ENCODE results near the gene GSE1. TPM values are rescaled to one million over a fixed set of nuclear protein-coding genes. Genes with fewer than 3 reads are reported as not detected.

The GSE1 gene
- total and polyA plus RNA-seq, 9 of the 15 experiments (the other 6 are each of a cell fraction or from before 2014, with no cell fraction given) = 12.2 to 244 (median 57.9) TPM

DNA sequence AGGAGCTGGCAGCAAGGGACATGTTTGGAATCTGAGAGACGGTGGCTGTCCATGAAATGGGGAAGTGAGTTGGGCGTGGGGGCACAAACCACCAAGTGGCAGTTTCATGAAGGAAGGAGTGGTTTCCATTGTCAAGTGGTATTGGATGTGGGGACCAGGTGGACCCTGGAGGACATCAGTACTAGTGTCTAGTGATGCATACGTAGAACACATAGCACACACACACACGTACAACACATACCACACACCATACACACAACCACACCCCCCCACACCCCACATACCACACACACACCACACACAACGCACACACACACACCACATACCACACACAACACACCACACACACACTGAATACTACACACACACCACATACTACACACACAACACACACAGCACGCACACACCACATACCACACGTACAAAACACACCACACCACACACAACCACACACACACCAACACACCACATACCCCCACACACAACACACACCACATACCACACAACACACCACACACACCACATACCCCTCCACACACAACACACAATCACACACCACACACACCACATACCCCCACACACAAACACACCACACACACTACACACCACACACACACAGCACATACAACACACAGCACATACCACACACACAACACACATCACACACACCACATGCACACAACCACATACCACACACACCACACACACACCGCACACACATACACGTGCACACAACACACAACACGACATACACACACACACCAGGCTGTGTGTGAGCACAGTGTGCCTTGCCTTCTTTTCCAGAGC lies 41.1 kb upstream of the GSE1 start (continued):
- TF ChIP-seq, protein P1, sequence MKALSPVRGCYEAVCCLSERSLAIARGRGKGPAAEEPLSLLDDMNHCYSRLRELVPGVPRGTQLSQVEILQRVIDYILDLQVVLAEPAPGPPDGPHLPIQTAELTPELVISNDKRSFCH (CRISPR knock-in tag; IDR thresholded peaks at IDR 0.05) = no peak
- TF ChIP-seq, protein P1 (tag; IDR thresholded peaks at IDR 0.05) = no peak
- TF ChIP-seq CBX8 (IDR thresholded peaks at IDR 0.05; ENCODE audit: borderline replicate concordance, extremely low read depth, low read depth, low read length, poor library complexity, severe bottlenecking) (no peak), TCF3 (CRISPR knock-in tag; IDR thresholded peaks at IDR 0.05) (peak; percentile 36; the same call in 1 of the 2 replicates), CREBBP (IDR thresholded peaks at IDR 0.05; ENCODE audit: low read depth, low read length) (peak; percentile 18), YBX1 (IDR thresholded peaks at IDR 0.05) (peak; percentile 81; the same call in 1 of the 2 replicates), RHOXF2B (CRISPR knock-in tag; conservative IDR thresholded peaks at IDR 0.05) (no peak), TAL1 (IDR thresholded peaks at IDR 0.05) (peak; percentile 12; the same call in 1 of the 2 replicates), DPF2 (IDR thresholded peaks at IDR 0.05) (peak; percentile 74), ZNF253 (CRISPR knock-in tag; conservative IDR thresholded peaks at IDR 0.05) (no peak), BACH1 (tag; IDR thresholded peaks at IDR 0.05) (no peak), HEY1 (CRISPR knock-in tag; IDR thresholded peaks at IDR 0.05; ENCODE audit: borderline replicate concordance) (no peak), KLF13 (tag; IDR thresholded peaks at IDR 0.05; ENCODE audit: borderline replicate concordance, low read depth) (no peak), MEF2D (tag; conservative IDR thresholded peaks at IDR 0.05; ENCODE audit: low read depth) (peak; percentile 64), TAF7 (tag; IDR thresholded peaks at IDR 0.05) (peak; percentile 27; the same call in 1 of the 2 replicates), HOXB6 (CRISPR knock-in tag; IDR thresholded peaks at IDR 0.05; ENCODE audit: borderline replicate concordance) (no peak), ARHGAP35 (IDR thresholded peaks at IDR 0.05; ENCODE audit: partially characterized antibody) (peak; percentile 92), ZNF77 (CRISPR knock-in tag; IDR thresholded peaks at IDR 0.05) (no peak), RBM39 (optimal IDR thresholded peaks at IDR 0.05; ENCODE audit: low read depth, low read length) (no peak), MEIS2 (IDR thresholded peaks at IDR 0.05; ENCODE audit: partially characterized antibody) (no peak)
- TF ChIP-seq, protein P2, sequence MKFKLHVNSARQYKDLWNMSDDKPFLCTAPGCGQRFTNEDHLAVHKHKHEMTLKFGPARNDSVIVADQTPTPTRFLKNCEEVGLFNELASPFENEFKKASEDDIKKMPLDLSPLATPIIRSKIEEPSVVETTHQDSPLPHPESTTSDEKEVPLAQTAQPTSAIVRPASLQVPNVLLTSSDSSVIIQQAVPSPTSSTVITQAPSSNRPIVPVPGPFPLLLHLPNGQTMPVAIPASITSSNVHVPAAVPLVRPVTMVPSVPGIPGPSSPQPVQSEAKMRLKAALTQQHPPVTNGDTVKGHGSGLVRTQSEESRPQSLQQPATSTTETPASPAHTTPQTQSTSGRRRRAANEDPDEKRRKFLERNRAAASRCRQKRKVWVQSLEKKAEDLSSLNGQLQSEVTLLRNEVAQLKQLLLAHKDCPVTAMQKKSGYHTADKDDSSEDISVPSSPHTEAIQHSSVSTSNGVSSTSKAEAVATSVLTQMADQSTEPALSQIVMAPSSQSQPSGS (CRISPR knock-in tag; IDR thresholded peaks at IDR 0.05) = no peak
- TF ChIP-seq, protein P3, sequence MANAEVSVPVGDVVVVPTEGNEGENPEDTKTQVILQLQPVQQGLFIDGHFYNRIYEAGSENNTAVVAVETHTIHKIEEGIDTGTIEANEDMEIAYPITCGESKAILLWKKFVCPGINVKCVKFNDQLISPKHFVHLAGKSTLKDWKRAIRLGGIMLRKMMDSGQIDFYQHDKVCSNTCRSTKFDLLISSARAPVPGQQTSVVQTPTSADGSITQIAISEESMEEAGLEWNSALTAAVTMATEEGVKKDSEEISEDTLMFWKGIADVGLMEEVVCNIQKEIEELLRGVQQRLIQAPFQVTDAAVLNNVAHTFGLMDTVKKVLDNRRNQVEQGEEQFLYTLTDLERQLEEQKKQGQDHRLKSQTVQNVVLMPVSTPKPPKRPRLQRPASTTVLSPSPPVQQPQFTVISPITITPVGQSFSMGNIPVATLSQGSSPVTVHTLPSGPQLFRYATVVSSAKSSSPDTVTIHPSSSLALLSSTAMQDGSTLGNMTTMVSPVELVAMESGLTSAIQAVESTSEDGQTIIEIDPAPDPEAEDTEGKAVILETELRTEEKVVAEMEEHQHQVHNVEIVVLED (CRISPR knock-in tag; IDR thresholded peaks at IDR 0.05) = no peak
- TF ChIP-seq, protein P4, sequence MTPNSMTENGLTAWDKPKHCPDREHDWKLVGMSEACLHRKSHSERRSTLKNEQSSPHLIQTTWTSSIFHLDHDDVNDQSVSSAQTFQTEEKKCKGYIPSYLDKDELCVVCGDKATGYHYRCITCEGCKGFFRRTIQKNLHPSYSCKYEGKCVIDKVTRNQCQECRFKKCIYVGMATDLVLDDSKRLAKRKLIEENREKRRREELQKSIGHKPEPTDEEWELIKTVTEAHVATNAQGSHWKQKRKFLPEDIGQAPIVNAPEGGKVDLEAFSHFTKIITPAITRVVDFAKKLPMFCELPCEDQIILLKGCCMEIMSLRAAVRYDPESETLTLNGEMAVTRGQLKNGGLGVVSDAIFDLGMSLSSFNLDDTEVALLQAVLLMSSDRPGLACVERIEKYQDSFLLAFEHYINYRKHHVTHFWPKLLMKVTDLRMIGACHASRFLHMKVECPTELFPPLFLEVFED (CRISPR knock-in tag; conservative IDR thresholded peaks at IDR 0.05) = peak; percentile 94; the same call in 1 of the 2 replicates
